H9 (cell line): ENCODE data around the gene ZNF354B. TPM values are rescaled to one million over a fixed set of nuclear protein-coding genes. Genes with fewer than 3 reads are reported as not detected.

Experiments
- DNase-seq: peaks from one replicate; pipeline ENCODE4 v3.0.0-alpha.2; 2017
- H2AFZ ChIP-seq: one replicate; pipeline ENCODE4 v1.6.1; 2013; ENCODE audit warnings: mild to moderate bottlenecking, low read length, control low read depth, moderate library complexity
- H2AK5ac ChIP-seq: 2 replicates; pipeline ENCODE4 v1.6.1; 2013; ENCODE audit warnings: low read length, control low read depth, mixed read lengths; ENCODE audit not compliant: insufficient read length
- H2BK120ac ChIP-seq: one replicate; pipeline ENCODE4 v1.6.1; 2013; ENCODE audit warnings: low read depth, mild to moderate bottlenecking, low read length, control low read depth, inconsistent platforms; ENCODE audit not compliant: poor library complexity, severe bottlenecking
- H2BK12ac ChIP-seq: 2 replicates; pipeline ENCODE4 v1.6.1; 2013; ENCODE audit warnings: low read length, control low read depth, mixed read lengths, low read depth; ENCODE audit not compliant: insufficient read length
- H2BK15ac ChIP-seq: 2 replicates; pipeline ENCODE4 v1.6.1; 2013; ENCODE audit warnings: low read depth, low read length, control low read depth
- H2BK20ac ChIP-seq: one replicate; pipeline ENCODE4 v1.6.1; 2013; ENCODE audit warnings: low read depth, mild to moderate bottlenecking, low read length, control low read depth, inconsistent platforms; ENCODE audit not compliant: poor library complexity, severe bottlenecking
- H2BK5ac ChIP-seq: 2 replicates; pipeline ENCODE4 v1.6.1; 2013; ENCODE audit warnings: low read length, control low read depth, mixed read lengths; ENCODE audit not compliant: insufficient read length
- H3K14ac ChIP-seq: 2 replicates; pipeline ENCODE4 v1.6.1; 2013; ENCODE audit warnings: low read length, control low read depth; ENCODE audit not compliant: insufficient read depth
- H3K18ac ChIP-seq: 2 replicates; pipeline ENCODE4 v1.6.1; 2013; ENCODE audit warnings: low read depth, mild to moderate bottlenecking, mixed read lengths, low read length, control low read depth; ENCODE audit not compliant: insufficient read length
- H3K23ac ChIP-seq: 2 replicates; pipeline ENCODE4 v1.6.1; 2013; ENCODE audit warnings: low read length, control low read depth, mixed read lengths, low read depth; ENCODE audit not compliant: insufficient read length
- H3K23me2 ChIP-seq: 2 replicates; pipeline ENCODE4 v1.6.1; 2013; ENCODE audit warnings: low read depth, mild to moderate bottlenecking, mixed read lengths, low read length, control low read depth; ENCODE audit not compliant: insufficient read length, poor library complexity, severe bottlenecking
- H3K27ac ChIP-seq: 2 replicates; pipeline ENCODE4 v1.5.1; 2013; ENCODE audit warnings: low read length, control low read depth, mixed read lengths, low read depth; ENCODE audit not compliant: insufficient read length
- H3K27me3 ChIP-seq: 2 replicates; pipeline ENCODE4 v1.6.1; 2013; ENCODE audit warnings: low read length, control low read depth, inconsistent platforms; ENCODE audit not compliant: insufficient read depth
- H3K4ac ChIP-seq: 2 replicates; pipeline ENCODE4 v1.6.1; 2013; ENCODE audit warnings: low read depth, mild to moderate bottlenecking, control low read depth, inconsistent platforms, low read length, moderate library complexity
- H3K4me1 ChIP-seq: 2 replicates; pipeline ENCODE4 v1.6.1; 2013; ENCODE audit warnings: low read length, control low read depth, inconsistent platforms; ENCODE audit not compliant: insufficient read depth
- H3K4me2 ChIP-seq: 2 replicates; pipeline ENCODE4 v1.6.1; 2013; ENCODE audit warnings: low read length, control low read depth, mixed read lengths; ENCODE audit not compliant: insufficient read length, insufficient read depth
- H3K56ac ChIP-seq: 2 replicates; pipeline ENCODE4 v1.6.1; 2013; ENCODE audit warnings: low read depth, mild to moderate bottlenecking, mixed read lengths, low read length, control low read depth; ENCODE audit not compliant: insufficient read length
- H3K79me1 ChIP-seq: 2 replicates; pipeline ENCODE4 v1.6.1; 2013; ENCODE audit warnings: low read depth, mild to moderate bottlenecking, moderate library complexity, low read length, control low read depth, inconsistent platforms; ENCODE audit not compliant: insufficient read depth, poor library complexity, severe bottlenecking
- H3K79me2 ChIP-seq: 2 replicates; pipeline ENCODE4 v1.6.1; 2013; ENCODE audit warnings: low read length, control low read depth, inconsistent platforms; ENCODE audit not compliant: insufficient read depth
- H3K9ac ChIP-seq: 2 replicates; pipeline ENCODE4 v1.6.1; 2013; ENCODE audit warnings: low read length, control low read depth, mixed read lengths; ENCODE audit not compliant: insufficient read length; ENCODE audit errors: extremely low read depth
- H3K9me3 ChIP-seq: one replicate; pipeline ENCODE4 v1.6.1; 2013; ENCODE audit warnings: low read depth, low read length, inconsistent platforms; ENCODE audit not compliant: control insufficient read depth
- H3T11ph ChIP-seq: one replicate; pipeline ENCODE4 v1.6.1; 2013; ENCODE audit warnings: mild to moderate bottlenecking, low read length, control low read depth, inconsistent platforms
- H4K20me1 ChIP-seq: one replicate; pipeline ENCODE4 v1.6.1; 2013; ENCODE audit not compliant: control insufficient read depth, insufficient read length, insufficient read depth
- H4K5ac ChIP-seq: 2 replicates; pipeline ENCODE4 v1.6.1; 2013; ENCODE audit warnings: low read depth, mild to moderate bottlenecking, mixed read lengths, low read length, control low read depth; ENCODE audit not compliant: insufficient read length
- H4K8ac ChIP-seq: replicated peaks from 2 replicates; pipeline ENCODE4 v1.6.1; 2013; ENCODE audit warnings: low read length, control low read depth, mixed read lengths, low read depth; ENCODE audit not compliant: insufficient read length
- H4K91ac ChIP-seq: 2 replicates; pipeline ENCODE4 v1.6.1; 2013; ENCODE audit warnings: low read depth, mild to moderate bottlenecking, moderate library complexity, mixed read lengths, low read length, control low read depth; ENCODE audit not compliant: insufficient read length
- H3K27ac Mint-ChIP-seq, 3 experiments: 2 replicates in 2 of 3; 3 replicates in 1 of 3; pipeline ENCODE4 v1.8.0; 2020 to 2021; ENCODE audit warnings: mixed read lengths in 3 of 3, mild to moderate bottlenecking in 1 of 3, moderate library complexity in 1 of 3
- H3K27me3 Mint-ChIP-seq: 2 replicates; pipeline ENCODE4 v1.8.0; 2021; ENCODE audit warnings: low read depth, mild to moderate bottlenecking, moderate library complexity, mixed read lengths
- H3K36me3 Mint-ChIP-seq, 3 experiments: 2 replicates in 2 of 3; 3 replicates in 1 of 3; pipeline ENCODE4 v1.8.0; 2020 to 2021; ENCODE audit warnings: low read depth in 3 of 3, mixed read lengths in 3 of 3; ENCODE audit not compliant: insufficient read depth in 1 of 3
- H3K4me1 Mint-ChIP-seq, 2 experiments: 2 replicates each; pipeline ENCODE4 v1.8.0; 2020; ENCODE audit warnings: mixed read lengths in 2 of 2
- H3K4me3 Mint-ChIP-seq, 2 experiments: 2 replicates in 1 of 2; 3 replicates in 1 of 2; pipeline ENCODE4 v1.8.0; 2020 to 2021; ENCODE audit warnings: mild to moderate bottlenecking in 2 of 2, mixed read lengths in 2 of 2, moderate library complexity in 1 of 2
- H3K9me3 Mint-ChIP-seq, 2 experiments: 2 replicates in 1 of 2; 3 replicates in 1 of 2; pipeline ENCODE4 v1.8.0; 2020; ENCODE audit warnings: mild to moderate bottlenecking in 2 of 2, mixed read lengths in 2 of 2, moderate library complexity in 1 of 2
- CTCF ChIP-seq: fragments of 200-600 bp; sonication (generic); conservative IDR thresholded peaks from 3 replicates; pipeline ENCODE4 v1.8.0; 2021; ENCODE audit warnings: antibody characterized with exemption, mild to moderate bottlenecking
- WGBS: extraction: QIAGEN DNeasy Blood & Tissue Kit; methylation state at CpG from one replicate; pipeline ENCODE4 v1.1.7; 2013; ENCODE audit warnings: missing lambda C conversion rate, low lambda C conversion rate, mixed read lengths; ENCODE audit not compliant: insufficient read length; ENCODE audit errors: extremely low coverage; 5-methylcytosine and 5-hydroxymethylcytosine counted together
- total RNA-seq: library from RNA; stranded (reverse); gene quantifications from 2 replicates; pipeline ENCODE4 v1.2.1, GENCODE V29; 2021

Gene ZNF354B
- total RNA-seq, 1 experiment from 2014 or later: 20.6 TPM

GRCh38 chr5:178831049-178831448 is 28.7 kb upstream of the ZNF354B start:
- no peak overlapping the region for H3K27ac Mint-ChIP-seq
- no peaks in the 10 kb centered on the region for H4K20me1 ChIP-seq
- H3K27ac ChIP-seq: no peak overlapping the region
- no peak overlapping the region for H2AFZ ChIP-seq
- peak; percentile 43; the same call in 2 of the 3 replicates for TF ChIP-seq CTCF
- H3K4me1 Mint-ChIP-seq: peaks cover 22 to 40% of the 10 kb centered on the region in 2 experiments
- no peak overlapping the region for H2BK20ac ChIP-seq
- no peak overlapping the region for H4K91ac ChIP-seq
- no peak overlapping the region for H2BK5ac ChIP-seq
- H3K23me2 ChIP-seq: no peaks in the 10 kb centered on the region
- H3K79me1 ChIP-seq: no peaks in the 10 kb centered on the region
- no peaks in the 10 kb centered on the region for H3K79me2 ChIP-seq
- no peak overlapping the region for H3K14ac ChIP-seq
- H3K4me3 Mint-ChIP-seq: peak overlapping the region in 1 of 2 experiments; percentile 73; a peak in 2 of 5 replicates
- H2AK5ac ChIP-seq: no peak overlapping the region
- H3K27me3 ChIP-seq: no peaks in the 10 kb centered on the region
- H3K4ac ChIP-seq: no peak overlapping the region
- no peak overlapping the region for H3K4me2 ChIP-seq
- no peaks in the 10 kb centered on the region for H3K27me3 Mint-ChIP-seq
- H4K5ac ChIP-seq: no peak overlapping the region
- no peak overlapping the region for H3K18ac ChIP-seq
- no peak overlapping the region for H4K8ac ChIP-seq
- peaks cover 15 to 55% of the 10 kb centered on the region in 2 experiments for H3K9me3 Mint-ChIP-seq
- no CpG with 5 or more reads among the region's 10 CpGs for WGBS
- no peak overlapping the region for H3K9ac ChIP-seq
- H3K56ac ChIP-seq: no peak overlapping the region
- H2BK15ac ChIP-seq: no peak overlapping the region
- peaks cover 3% of the 10 kb centered on the region; the same call in 1 of the 2 replicates for H3K4me1 ChIP-seq
- no peak overlapping the region for H3T11ph ChIP-seq
- no peaks in the 10 kb centered on the region for H3K9me3 ChIP-seq
- H3K23ac ChIP-seq: no peak overlapping the region
- DNase-seq: peak; percentile 51
- H3K36me3 Mint-ChIP-seq: no peaks in the 10 kb centered on the region; a peak in 3 of 7 replicates
- H2BK12ac ChIP-seq: no peak overlapping the region
- no peak overlapping the region for H2BK120ac ChIP-seq
